GM19395 (cell line): ENCODE results near the gene CMTM4.
"Not testable (repeated sequence)": the region's sequence is repeated elsewhere in the genome, so short reads cannot be mapped to it uniquely, and the experiment has no call there.

ENCODE experiments used
- ATAC-seq: cut with Tn5 transposase; IDR thresholded peaks from one replicate; pipeline ENCODE4 v1.9.1; 2021; ENCODE audit warnings: mild to moderate bottlenecking, moderate library complexity; ENCODE audit not compliant: unreplicated experiment

Gene CMTM4

GRCh38 chr16:66569827-66570405 lies 126.6 kb downstream of the CMTM4 start:
- ATAC-seq, result no peak

- no peak for ATAC-seq
These were observed 127.4 kb downstream of the CMTM4 start for GRCh38 chr16:66569131-66569530.

- ATAC-seq, result no peak
These were observed 128.2 kb downstream of the CMTM4 start for GRCh38 chr16:66568355-66568754.

GRCh38 chr16:66567270-66567669 lies 129.3 kb downstream of the CMTM4 start:
- not testable (repeated sequence) for ATAC-seq

- no peak for ATAC-seq
These were observed 130.3 kb downstream of the CMTM4 start, which contains the start of gene CMTM1 for GRCh38 chr16:66566051-66566901. Gene CMTM1 (plus strand): TSS chr16:66566439. CDS start chr16:66566514, 75 bp downstream.
